ENCODE results near the gene ADH7.

ADH7 gene
- 0 reads per million in 3 donors for total RNA-seq

DNA sequence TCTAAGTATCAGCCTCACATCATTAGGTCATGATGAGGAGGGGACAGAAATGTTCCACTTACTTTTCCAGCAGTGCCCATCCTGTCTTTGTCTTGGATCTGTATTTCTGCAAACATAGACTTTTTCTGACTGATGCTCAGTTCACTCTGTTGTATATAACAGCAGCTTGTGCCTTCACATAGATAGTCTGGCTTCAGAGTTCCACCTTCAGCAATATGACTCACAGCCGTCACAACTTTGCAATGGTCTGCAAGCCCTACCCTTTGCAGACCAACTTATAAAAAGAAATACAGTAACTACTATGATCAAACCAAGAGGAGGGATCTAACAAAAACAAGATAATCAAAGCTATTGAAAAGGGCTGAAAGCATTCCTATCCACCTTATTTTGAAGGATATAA is at the start of gene ADH7:
Gene ADH7 (minus strand): TSS at position 189 of the 400 bp plus-strand sequence. CDS start 109 bp downstream, at position 80.
- Histone ChIP-seq H3K4me1 (ENCODE audit: control insufficient read depth, insufficient read depth, low read length, poor library complexity, severe bottlenecking) (no peaks in the 10 kb centered on the region), H3K36me3 (ENCODE audit: control insufficient read depth, insufficient read depth, low read length) (no peaks in the 10 kb centered on the region), H3K27me3 (replicated peaks; ENCODE audit: control insufficient read depth, insufficient read depth, low read length, poor library complexity, severe bottlenecking) (no peaks in the 10 kb centered on the region), H3K4me3 (ENCODE audit: insufficient read depth, low read depth, low read length, poor library complexity, severe bottlenecking) (no peak within 1 kb of the TSS), H3K9me3 (ENCODE audit: control insufficient read depth, low read length) (no peaks in the 10 kb centered on the region), H3K27ac (ENCODE audit: insufficient read depth, low read length, poor library complexity, severe bottlenecking) (no peak within 1 kb of the TSS)
- no peak for DNase-seq

DNA sequence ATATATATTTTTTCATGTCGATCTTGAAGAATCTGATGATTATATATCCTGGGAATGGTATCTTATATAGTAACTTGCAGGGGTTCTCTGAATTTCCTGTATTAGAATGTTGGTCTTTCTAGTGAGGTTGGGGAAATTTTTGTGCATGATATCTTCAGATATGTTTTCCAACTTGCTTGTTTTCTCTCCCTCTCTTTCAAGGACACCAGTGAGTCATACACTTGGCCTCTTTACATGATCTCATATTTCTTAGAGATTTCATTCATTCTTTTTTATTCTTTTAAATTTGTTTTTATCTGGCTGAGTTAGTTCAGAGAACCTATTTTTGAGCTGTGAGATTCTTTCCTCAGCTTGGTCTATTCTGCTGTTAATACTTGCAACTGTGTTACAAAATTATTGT is 48.5 kb upstream of the ADH7 start:
- H3K27ac ChIP-seq (ENCODE audit: insufficient read depth, low read length, poor library complexity, severe bottlenecking) = no peak overlapping the region
- H3K4me1 ChIP-seq (ENCODE audit: control insufficient read depth, insufficient read depth, low read length, poor library complexity, severe bottlenecking) = no peaks in the 10 kb centered on the region
- H3K27me3 ChIP-seq (replicated peaks; ENCODE audit: control insufficient read depth, insufficient read depth, low read length, poor library complexity, severe bottlenecking) = no peaks in the 10 kb centered on the region
- no peak overlapping the region for H3K4me3 ChIP-seq (ENCODE audit: insufficient read depth, low read depth, low read length, poor library complexity, severe bottlenecking)
- H3K9me3 ChIP-seq (ENCODE audit: control insufficient read depth, low read length) = peaks cover 13% of the 10 kb centered on the region
- DNase-seq = no peak
- H3K36me3 ChIP-seq (ENCODE audit: control insufficient read depth, insufficient read depth, low read length) = no peaks in the 10 kb centered on the region

DNA sequence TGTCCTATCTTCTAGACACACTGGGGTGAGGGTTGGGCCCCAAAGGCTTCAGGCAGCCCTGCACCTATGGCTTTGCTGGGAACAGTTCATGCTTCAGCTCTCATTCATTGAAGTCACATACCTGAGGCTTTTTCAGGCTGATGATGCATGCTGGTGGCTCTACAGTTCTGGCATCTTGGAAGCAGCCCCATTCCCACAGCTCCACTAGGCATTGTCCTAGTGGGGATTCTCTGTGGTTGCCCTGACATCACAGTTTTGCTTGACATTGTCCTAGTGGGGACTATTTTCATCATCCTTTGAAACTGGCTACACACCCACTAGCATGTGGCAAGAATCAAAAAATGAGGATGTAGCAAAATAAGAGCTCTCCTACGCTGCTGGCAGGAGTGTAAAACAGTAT is 38.0 kb upstream of the ADH7 start:
- Histone ChIP-seq H3K27me3 (replicated peaks; ENCODE audit: control insufficient read depth, insufficient read depth, low read length, poor library complexity, severe bottlenecking) (no peaks in the 10 kb centered on the region), H3K4me1 (ENCODE audit: control insufficient read depth, insufficient read depth, low read length, poor library complexity, severe bottlenecking) (no peaks in the 10 kb centered on the region), H3K9me3 (ENCODE audit: control insufficient read depth, low read length) (no peaks in the 10 kb centered on the region), H3K4me3 (ENCODE audit: insufficient read depth, low read depth, low read length, poor library complexity, severe bottlenecking) (no peak overlapping the region), H3K27ac (ENCODE audit: insufficient read depth, low read length, poor library complexity, severe bottlenecking) (no peak overlapping the region), H3K36me3 (ENCODE audit: control insufficient read depth, insufficient read depth, low read length) (no peaks in the 10 kb centered on the region)
- DNase-seq = no peak

DNA sequence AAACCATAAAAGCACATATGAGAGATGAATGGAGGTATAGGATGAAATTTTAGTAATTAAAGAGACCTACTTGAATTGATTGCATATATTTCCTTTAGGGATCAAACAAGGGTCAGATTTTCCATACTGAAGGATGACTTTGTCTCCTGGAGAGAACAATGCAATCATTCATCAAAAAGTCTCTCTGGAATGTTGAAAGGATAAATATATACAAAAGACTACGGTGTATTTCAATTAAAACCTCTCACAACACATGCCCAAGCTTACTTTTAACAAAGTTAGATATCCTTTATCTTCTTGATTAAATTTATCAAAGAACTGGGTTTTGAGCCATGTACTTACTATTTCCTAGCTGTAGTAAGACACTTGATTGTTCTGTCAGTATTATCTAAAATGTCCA is 36.8 kb upstream of the ADH7 start:
- Histone ChIP-seq H3K27me3 (replicated peaks; ENCODE audit: control insufficient read depth, insufficient read depth, low read length, poor library complexity, severe bottlenecking) (no peaks in the 10 kb centered on the region), H3K27ac (ENCODE audit: insufficient read depth, low read length, poor library complexity, severe bottlenecking) (no peak overlapping the region), H3K4me3 (ENCODE audit: insufficient read depth, low read depth, low read length, poor library complexity, severe bottlenecking) (no peak overlapping the region), H3K9me3 (ENCODE audit: control insufficient read depth, low read length) (no peaks in the 10 kb centered on the region), H3K36me3 (ENCODE audit: control insufficient read depth, insufficient read depth, low read length) (no peaks in the 10 kb centered on the region), H3K4me1 (ENCODE audit: control insufficient read depth, insufficient read depth, low read length, poor library complexity, severe bottlenecking) (no peaks in the 10 kb centered on the region)
- no peak for DNase-seq

DNA sequence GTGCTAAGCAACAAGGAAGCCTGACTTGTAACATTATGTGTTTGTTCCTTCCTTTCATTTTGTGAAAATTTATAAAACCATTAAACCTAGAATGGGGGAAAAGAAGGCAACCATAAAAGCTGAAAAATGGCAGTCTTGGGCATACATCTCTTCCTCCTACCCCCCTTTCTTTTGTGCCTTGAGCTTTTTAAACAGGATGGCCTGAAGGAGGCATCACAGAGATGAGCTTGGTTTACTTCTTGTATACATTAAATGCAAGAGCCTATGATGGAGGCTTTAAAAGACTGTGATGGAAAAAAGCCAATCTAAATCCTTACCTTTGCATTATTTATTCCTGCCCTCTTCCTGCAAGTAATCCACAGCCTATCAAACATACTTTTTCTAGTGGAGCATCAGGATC is 36.2 kb upstream of the ADH7 start:
- DNase-seq = no peak
- Histone ChIP-seq H3K27me3 (replicated peaks; ENCODE audit: control insufficient read depth, insufficient read depth, low read length, poor library complexity, severe bottlenecking) (no peaks in the 10 kb centered on the region), H3K9me3 (ENCODE audit: control insufficient read depth, low read length) (no peaks in the 10 kb centered on the region), H3K27ac (ENCODE audit: insufficient read depth, low read length, poor library complexity, severe bottlenecking) (no peak overlapping the region), H3K36me3 (ENCODE audit: control insufficient read depth, insufficient read depth, low read length) (no peaks in the 10 kb centered on the region), H3K4me1 (ENCODE audit: control insufficient read depth, insufficient read depth, low read length, poor library complexity, severe bottlenecking) (no peaks in the 10 kb centered on the region), H3K4me3 (ENCODE audit: insufficient read depth, low read depth, low read length, poor library complexity, severe bottlenecking) (no peak overlapping the region)

DNA sequence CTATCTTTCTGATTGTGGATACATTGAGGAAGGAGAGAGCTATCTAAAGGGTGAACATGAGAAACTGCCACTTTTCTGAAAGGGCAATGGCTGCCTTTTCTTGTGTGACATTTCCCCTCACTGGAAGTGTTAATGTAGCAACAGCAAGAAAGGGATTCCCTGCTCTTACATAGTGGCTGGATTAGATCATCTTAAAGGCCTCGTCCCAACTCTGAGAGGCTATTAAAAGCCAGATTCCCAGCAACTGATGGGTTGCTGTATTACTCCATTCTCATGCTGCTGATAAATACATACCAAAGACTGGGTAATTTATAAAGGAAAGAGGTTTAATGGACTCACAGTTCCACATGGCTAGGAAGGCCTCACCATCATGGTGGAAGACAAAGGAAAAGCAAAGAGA is 33.7 kb upstream of the ADH7 start:
- no peaks in the 10 kb centered on the region for H3K4me1 ChIP-seq (ENCODE audit: control insufficient read depth, insufficient read depth, low read length, poor library complexity, severe bottlenecking)
- H3K27me3 ChIP-seq (replicated peaks; ENCODE audit: control insufficient read depth, insufficient read depth, low read length, poor library complexity, severe bottlenecking) = no peaks in the 10 kb centered on the region
- no peak overlapping the region for H3K4me3 ChIP-seq (ENCODE audit: insufficient read depth, low read depth, low read length, poor library complexity, severe bottlenecking)
- no peak overlapping the region for H3K27ac ChIP-seq (ENCODE audit: insufficient read depth, low read length, poor library complexity, severe bottlenecking)
- no peaks in the 10 kb centered on the region for H3K9me3 ChIP-seq (ENCODE audit: control insufficient read depth, low read length)
- DNase-seq = no peak
- no peaks in the 10 kb centered on the region for H3K36me3 ChIP-seq (ENCODE audit: control insufficient read depth, insufficient read depth, low read length)

DNA sequence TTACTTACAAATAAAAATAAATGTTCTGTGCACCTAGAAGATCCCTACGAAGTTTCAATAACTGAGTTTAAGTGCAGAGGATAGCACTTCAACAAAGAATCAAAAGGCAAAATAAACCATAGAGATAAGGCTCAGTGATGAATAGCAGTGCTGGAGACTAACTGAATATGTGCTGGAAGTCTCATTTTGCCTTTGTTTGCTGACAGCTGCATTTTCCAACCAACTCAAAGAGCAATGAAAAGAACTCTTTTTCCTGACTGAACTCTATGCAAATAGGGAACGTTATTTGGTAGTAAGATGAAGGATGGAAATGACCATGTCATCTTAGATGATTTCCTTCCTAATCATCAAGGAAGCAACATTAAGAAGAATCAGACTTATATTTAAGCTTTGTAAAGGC is 32.7 kb upstream of the ADH7 start:
- Histone ChIP-seq H3K27ac (ENCODE audit: insufficient read depth, low read length, poor library complexity, severe bottlenecking) (no peak overlapping the region), H3K4me3 (ENCODE audit: insufficient read depth, low read depth, low read length, poor library complexity, severe bottlenecking) (no peak overlapping the region), H3K4me1 (ENCODE audit: control insufficient read depth, insufficient read depth, low read length, poor library complexity, severe bottlenecking) (no peaks in the 10 kb centered on the region), H3K36me3 (ENCODE audit: control insufficient read depth, insufficient read depth, low read length) (no peaks in the 10 kb centered on the region), H3K9me3 (ENCODE audit: control insufficient read depth, low read length) (no peaks in the 10 kb centered on the region), H3K27me3 (replicated peaks; ENCODE audit: control insufficient read depth, insufficient read depth, low read length, poor library complexity, severe bottlenecking) (no peaks in the 10 kb centered on the region)
- no peak for DNase-seq

DNA sequence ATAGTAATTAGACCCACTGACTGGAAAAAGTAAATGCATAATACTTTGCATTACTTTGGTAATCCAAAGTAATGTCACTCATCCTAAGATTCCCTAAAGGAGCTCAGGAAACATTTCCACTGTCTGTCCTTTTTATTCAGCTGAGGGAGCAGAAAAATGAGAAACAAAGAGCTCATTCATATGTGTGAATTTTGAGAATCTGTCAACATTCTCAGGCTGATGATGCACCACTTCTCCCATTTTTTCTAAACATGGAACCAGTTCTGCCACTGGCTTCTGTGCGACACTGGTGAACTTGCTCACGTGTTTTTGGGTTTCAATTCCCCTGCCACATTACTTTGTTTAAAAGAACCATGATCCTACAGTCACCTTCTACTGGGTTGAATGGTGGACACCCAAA is 28.4 kb upstream of the ADH7 start:
- Histone ChIP-seq H3K36me3 (ENCODE audit: control insufficient read depth, insufficient read depth, low read length) (no peaks in the 10 kb centered on the region), H3K27me3 (replicated peaks; ENCODE audit: control insufficient read depth, insufficient read depth, low read length, poor library complexity, severe bottlenecking) (no peaks in the 10 kb centered on the region), H3K9me3 (ENCODE audit: control insufficient read depth, low read length) (no peaks in the 10 kb centered on the region), H3K27ac (ENCODE audit: insufficient read depth, low read length, poor library complexity, severe bottlenecking) (no peak overlapping the region), H3K4me3 (ENCODE audit: insufficient read depth, low read depth, low read length, poor library complexity, severe bottlenecking) (no peak overlapping the region), H3K4me1 (ENCODE audit: control insufficient read depth, insufficient read depth, low read length, poor library complexity, severe bottlenecking) (no peaks in the 10 kb centered on the region)
- DNase-seq = no peak

DNA sequence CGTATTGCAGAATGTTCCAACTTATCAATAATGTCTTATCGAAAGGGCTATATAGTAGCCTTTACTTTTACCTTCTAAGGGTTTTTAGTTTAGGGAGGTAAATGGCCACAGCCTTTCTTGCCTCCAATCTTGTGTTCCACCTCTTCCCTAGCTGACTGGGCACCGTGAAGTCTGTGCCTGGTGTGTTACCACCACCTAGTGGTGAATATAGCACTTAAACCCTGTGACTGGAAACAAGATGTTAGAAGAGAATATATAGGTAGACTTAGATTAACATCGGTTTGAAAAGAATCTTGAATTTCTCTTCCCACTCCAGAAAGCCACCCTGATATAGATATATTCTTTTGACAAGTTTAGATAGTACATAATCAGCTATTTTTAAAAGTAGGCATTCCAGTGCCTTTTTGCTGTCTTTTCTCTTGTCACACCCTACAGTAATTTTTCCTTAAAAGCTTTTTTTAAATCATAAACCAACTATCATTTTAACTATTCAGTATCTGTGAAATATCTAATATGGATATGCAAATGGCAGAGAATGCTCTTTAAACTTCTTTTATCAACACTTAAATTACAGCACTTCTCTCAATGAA is 27.8 kb upstream of the ADH7 start:
- Histone ChIP-seq H3K9me3 (ENCODE audit: control insufficient read depth, low read length) (no peaks in the 10 kb centered on the region), H3K27ac (ENCODE audit: insufficient read depth, low read length, poor library complexity, severe bottlenecking) (no peak overlapping the region), H3K36me3 (ENCODE audit: control insufficient read depth, insufficient read depth, low read length) (no peaks in the 10 kb centered on the region), H3K27me3 (replicated peaks; ENCODE audit: control insufficient read depth, insufficient read depth, low read length, poor library complexity, severe bottlenecking) (no peaks in the 10 kb centered on the region), H3K4me1 (ENCODE audit: control insufficient read depth, insufficient read depth, low read length, poor library complexity, severe bottlenecking) (no peaks in the 10 kb centered on the region), H3K4me3 (ENCODE audit: insufficient read depth, low read depth, low read length, poor library complexity, severe bottlenecking) (no peak overlapping the region)
- peak in 2 of 3 donors; percentile 12 to 22 for DNase-seq

DNA sequence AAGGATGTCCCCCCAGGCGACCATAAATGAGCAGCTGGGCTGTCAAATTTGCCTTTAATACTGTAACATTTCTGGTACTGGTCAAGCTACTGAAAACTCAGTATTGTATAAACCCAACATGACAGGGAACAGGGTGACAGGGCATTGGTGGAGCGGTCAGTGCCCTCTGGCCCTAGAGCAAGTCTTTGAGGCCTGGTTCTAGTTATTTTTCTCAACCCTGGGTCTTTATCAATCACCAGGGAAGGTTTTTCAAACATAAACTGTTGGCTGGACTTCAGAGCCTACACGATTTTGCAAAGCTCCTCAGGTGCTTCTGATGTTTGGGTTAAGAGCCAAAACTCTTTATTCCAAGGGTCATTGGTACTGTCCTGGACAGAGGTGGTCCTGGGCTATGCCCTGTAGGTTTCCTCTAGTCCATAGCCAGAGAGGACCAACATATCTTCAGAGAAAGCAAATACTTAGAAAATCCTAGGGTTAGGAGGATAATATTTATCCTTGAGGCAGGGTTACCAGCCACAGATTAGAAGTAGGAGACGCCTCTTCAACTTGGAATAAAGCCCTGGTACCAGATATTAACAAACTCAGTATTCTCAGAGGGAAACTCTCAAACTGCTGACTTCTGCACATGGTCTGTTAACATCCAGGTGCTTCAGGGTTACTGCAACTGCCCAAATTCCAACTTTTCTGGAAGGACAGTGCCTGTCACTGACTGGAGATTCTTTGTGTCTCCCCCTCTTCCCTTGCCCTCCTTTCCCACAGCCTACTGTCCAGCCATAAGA is 26.7 kb upstream of the ADH7 start:
- Histone ChIP-seq H3K4me3 (ENCODE audit: insufficient read depth, low read depth, low read length, poor library complexity, severe bottlenecking) (no peak overlapping the region), H3K9me3 (ENCODE audit: control insufficient read depth, low read length) (no peaks in the 10 kb centered on the region), H3K27ac (ENCODE audit: insufficient read depth, low read length, poor library complexity, severe bottlenecking) (no peak overlapping the region), H3K4me1 (ENCODE audit: control insufficient read depth, insufficient read depth, low read length, poor library complexity, severe bottlenecking) (no peaks in the 10 kb centered on the region), H3K27me3 (replicated peaks; ENCODE audit: control insufficient read depth, insufficient read depth, low read length, poor library complexity, severe bottlenecking) (no peaks in the 10 kb centered on the region), H3K36me3 (ENCODE audit: control insufficient read depth, insufficient read depth, low read length) (no peaks in the 10 kb centered on the region)
- no peak for DNase-seq

Data from effector memory CD4-positive, alpha-beta T cell (primary cell).